GM12875 (cell line): ENCODE data around the gene ZNF576.
A peak's percentile ranks its signal among the peaks of the same experiment; 100 is the strongest.
"Not testable (repeated sequence)": the region's sequence is repeated elsewhere in the genome, so short reads cannot be mapped to it uniquely, and the experiment has no call there.

ENCODE experiments used
- H3K4me3 ChIP-seq: one replicate; pipeline ENCODE4 v1.5.1; 2011; ENCODE audit warnings: low read depth, low read length, control low read depth
- TF ChIP-seq, protein P1 (sequence below): IDR thresholded peaks from 2 replicates; pipeline ENCODE4 v1.5.1; 2011; ENCODE audit warnings: low read depth, mild to moderate bottlenecking, control low read depth, inconsistent platforms, low read length, moderate library complexity, borderline replicate concordance; ENCODE audit not compliant: insufficient read depth

ZNF576 gene

DNA sequence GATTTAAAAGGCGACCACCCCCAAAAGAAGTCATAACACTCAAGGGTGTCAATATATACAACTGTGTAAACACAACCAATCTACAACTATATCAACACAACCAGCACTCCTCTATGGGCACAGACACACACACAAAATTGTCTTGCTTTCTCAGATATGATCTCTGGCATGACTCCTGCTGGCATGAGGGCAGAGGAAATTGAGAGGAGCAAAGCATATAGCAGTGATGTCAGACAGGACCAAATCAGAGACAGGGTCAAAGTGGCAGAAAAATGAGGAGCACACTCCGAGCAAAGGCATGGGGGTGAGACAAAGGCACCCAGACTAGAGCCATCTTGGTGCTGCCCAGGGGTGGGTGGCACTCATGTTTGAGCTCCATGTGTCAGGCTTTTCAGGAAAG is 10.0 kb upstream of the ZNF576 start:
- no peak overlapping the region for H3K4me3 ChIP-seq
- TF ChIP-seq, protein P1, sequence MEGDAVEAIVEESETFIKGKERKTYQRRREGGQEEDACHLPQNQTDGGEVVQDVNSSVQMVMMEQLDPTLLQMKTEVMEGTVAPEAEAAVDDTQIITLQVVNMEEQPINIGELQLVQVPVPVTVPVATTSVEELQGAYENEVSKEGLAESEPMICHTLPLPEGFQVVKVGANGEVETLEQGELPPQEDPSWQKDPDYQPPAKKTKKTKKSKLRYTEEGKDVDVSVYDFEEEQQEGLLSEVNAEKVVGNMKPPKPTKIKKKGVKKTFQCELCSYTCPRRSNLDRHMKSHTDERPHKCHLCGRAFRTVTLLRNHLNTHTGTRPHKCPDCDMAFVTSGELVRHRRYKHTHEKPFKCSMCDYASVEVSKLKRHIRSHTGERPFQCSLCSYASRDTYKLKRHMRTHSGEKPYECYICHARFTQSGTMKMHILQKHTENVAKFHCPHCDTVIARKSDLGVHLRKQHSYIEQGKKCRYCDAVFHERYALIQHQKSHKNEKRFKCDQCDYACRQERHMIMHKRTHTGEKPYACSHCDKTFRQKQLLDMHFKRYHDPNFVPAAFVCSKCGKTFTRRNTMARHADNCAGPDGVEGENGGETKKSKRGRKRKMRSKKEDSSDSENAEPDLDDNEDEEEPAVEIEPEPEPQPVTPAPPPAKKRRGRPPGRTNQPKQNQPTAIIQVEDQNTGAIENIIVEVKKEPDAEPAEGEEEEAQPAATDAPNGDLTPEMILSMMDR = no peak

- not testable (repeated sequence) for H3K4me3 ChIP-seq
These were observed 9.4 kb upstream of the ZNF576 start for GRCh38 chr19:43587029-43587428.

GRCh38 chr19:43589277-43589676 is 7.1 kb upstream of the ZNF576 start:
- TF ChIP-seq, protein P1 = no peak
- no peak overlapping the region for H3K4me3 ChIP-seq

GRCh38 chr19:43589678-43590077 is 6.7 kb upstream of the ZNF576 start:
- TF ChIP-seq, protein P1 = no peak
- no peak overlapping the region for H3K4me3 ChIP-seq

GRCh38 chr19:43591904-43592772 is 4.3 kb upstream of the ZNF576 start:
- H3K4me3 ChIP-seq = no peak overlapping the region
- TF ChIP-seq, protein P1 = no peak

- no peak overlapping the region for H3K4me3 ChIP-seq
- TF ChIP-seq, protein P1 = no peak
These were observed 3.5 kb upstream of the ZNF576 start for GRCh38 chr19:43592800-43593350.

- TF ChIP-seq, protein P1 = no peak
- H3K4me3 ChIP-seq = peak overlapping the region; percentile 61
These were observed 2.2 kb upstream of the ZNF576 start for GRCh38 chr19:43594081-43594697.
